HG03565 (cell line): ENCODE results near the gene SLC4A4.

Source experiments
- ATAC-seq: cut with Tn5 transposase; IDR thresholded peaks from one replicate; pipeline ENCODE4 v1.9.1; 2021; ENCODE audit warnings: mild to moderate bottlenecking, moderate library complexity; ENCODE audit not compliant: unreplicated experiment

The SLC4A4 gene

DNA sequence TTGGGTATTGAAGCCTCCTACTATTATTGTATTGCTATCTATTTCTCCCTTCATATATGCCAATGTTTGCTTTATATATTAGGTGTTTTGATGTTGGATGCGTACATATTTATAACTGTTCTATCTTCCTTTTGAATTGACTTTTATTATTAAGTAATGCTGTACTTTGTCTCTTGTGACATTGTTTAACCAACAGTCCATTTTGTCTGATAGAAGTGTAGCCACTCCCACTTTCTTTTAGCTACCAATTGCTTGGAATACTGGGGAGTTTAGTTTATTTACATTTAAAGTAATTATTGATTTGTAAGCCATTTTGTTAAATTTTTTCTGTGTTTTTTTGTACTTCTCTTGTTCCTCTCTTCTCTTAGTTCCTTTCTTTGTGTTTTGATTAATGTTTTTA, 249.2 kb downstream of the SLC4A4 start:
- no peak for ATAC-seq

DNA sequence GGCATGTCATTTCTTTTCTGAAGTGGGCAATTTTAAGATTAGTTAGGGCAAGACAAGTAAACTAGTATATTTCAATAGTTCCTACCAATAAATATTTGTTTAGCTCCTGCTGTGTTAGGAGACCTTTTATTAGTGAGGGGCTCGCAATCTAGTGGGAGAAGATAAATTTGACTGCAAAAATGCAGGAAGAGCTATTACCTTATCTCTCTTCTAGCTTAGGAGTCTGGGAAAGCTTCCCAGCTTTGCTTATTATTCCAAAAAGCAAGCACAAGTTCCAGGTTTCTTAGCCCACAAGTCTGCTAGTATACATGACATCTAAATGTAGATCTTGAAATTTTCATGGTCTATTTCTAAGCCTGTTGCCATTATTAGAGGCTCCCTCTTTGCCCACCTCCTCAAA, 254.0 kb downstream of the SLC4A4 start:
- ATAC-seq: no peak

DNA sequence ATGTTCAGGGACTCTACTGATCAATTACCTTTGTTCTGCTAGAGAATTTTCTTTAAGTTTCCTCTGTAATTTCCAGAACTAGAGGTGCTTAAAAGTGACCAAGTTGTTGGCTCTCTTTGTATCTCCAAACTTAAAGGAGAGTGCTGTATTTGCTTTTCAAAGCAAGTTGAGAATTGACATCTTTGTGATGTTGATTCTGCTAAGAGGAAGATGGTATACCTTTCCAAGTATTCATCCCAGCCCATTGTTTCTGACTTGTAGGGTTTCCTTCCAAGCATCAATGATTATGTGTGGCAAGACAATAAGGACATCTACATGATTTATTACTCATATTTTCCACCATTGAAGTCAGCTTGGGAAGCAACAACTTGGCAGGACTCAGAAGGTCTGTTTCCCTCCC, 254.5 kb downstream of the SLC4A4 start:
- no peak for ATAC-seq

DNA sequence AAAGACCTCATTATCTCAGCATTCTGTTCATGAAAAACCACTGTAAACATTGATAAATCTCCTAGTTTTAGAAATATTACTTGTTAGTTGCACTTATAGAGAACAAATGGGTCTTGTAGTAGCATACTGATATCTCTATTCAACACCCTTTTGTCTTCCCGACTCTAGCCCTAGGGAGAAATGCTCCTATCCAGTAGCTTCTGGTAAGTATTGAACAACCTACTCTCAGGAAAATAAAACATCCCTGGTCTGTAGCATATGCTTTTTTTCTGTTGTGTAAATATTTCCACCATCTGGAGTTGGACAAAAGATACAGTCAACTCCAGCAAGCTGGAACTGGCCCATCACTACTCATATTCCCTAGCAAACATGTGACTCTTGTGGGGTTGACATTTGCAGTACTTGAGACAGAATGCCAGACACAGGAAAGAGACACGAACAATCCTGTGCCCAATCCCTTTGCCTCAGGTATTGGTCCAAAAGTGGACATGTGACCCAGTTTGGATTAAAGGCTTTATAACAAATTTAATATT, 256.8 kb downstream of the SLC4A4 start:
- no peak for ATAC-seq

DNA sequence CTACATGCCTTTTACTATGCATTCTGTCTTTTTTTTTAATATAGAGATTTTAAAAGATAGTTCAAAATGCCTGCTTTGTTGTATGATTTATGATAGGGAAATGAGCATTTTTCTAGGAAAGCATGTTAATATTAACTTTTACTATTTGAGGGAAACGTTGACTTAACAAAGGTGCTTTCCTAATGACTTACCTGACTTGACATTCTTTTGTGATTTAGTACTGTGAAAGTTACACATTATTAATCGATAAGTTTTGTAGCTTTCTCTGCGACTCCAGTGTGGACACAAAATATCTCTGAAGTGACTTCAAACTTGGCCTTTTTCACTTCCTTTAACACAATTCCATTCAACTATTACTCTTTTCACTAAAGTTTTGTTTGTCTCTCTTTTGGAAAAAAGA, 260.8 kb downstream of the SLC4A4 start:
- no peak for ATAC-seq

DNA sequence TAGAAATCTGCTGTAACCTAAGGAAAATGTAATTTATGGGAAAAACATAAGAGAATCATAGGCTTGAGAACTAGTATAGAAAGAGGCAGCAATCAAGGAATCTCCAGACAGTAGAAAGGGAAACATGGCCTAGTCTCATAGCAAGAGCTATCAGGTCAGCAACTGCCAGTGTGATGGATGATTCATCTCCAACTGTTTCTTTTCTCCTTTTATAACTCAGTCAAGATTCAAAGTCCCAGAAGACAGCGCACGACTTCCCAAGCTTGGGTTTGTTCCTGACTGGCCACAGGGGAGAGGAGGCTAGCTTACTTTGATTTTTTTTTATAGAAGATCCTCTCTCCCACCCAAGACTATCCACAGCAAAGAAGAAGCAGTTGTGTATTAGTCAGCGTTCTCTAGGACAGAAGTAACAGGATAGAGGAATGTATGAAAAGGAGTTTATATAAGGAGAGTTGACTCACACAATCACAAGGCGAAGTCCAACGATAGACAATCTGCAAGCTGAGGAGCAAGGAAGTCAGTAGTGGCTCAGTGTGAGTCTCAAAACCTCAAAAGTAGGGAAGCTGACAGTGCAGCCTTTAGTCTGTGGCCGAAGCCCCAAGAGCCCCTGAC, 263.6 kb downstream of the SLC4A4 start:
- no peak for ATAC-seq

DNA sequence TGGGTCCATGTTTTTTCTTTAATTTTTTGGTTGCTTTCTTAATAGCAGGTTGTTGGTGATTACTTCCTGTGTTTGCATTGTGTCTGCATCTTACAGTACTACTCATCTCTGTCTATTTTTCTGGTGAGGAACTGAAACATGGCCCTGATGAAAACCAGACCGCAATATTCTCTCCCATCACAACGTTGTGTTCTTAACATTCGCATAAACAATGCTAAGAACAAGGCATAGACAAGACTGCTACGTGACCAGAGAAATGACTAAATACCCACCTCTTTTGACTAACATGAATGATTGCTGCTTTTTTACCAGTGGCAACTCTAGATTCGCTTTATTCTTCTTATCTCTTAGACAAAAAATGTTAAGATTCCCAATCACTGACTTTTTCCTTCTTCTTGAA, 266.0 kb downstream of the SLC4A4 start:
- ATAC-seq: peak; percentile 99

DNA sequence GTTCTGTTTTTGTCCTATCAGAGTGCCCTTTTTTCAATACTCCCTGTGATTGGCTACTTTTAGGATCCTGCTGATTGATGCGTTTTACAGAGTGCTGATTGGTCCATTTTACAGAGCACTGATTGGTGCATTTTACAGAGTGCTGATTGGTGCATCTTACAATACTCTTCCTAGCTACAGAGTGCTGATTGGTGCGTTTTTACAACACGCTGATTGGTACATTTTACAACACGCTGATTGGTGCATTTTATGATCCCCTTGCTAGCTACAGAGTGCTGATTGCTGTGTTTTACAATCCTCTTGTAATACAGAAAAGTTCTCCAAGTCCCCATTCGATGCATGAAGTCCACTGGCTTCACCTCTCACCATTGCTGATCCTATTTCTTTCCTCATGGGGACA, 268.3 kb downstream of the SLC4A4 start:
- ATAC-seq: no peak

DNA sequence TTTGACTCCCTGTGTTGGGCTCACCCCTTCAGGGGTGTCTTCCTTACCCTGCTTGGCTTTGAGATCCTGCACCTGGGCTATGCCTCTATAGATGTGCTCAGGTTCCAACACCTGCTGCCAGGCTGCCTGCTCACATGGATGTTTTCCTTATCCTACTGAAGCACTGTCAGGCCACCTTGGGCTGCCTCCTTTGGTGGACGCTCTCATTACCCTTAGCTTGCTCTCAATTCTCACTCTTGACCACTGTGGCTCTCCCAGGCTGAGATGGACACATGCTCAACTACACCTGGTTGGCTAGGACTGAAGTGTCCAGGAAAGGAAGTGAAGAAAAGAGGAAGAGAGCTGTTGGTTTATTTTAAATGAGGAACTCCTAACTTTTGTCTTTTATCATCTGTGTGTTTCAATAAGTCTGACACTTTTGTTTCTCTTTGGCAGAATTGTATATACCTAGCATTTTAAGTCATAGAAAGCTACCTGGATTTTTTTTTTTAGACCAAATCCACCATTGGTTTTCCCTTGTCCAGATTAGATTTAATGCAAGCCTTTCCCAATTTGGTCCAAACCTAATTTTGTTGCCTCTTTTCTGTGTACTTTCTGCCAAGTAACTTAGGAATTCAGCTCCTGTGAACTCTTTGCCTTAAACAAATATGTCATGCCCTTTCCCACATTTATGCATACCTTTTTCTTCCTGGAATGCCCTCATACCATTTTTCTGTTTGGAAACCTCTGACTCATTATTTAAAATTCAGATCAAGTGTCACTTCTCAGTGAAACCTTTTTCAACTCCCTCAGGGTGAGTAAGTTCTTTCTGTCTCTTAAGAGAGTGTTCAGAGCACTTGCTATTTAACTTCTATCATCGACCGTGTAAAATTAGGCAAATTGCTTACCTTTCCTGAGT, 269.2 kb downstream of the SLC4A4 start:
- ATAC-seq: no peak

DNA sequence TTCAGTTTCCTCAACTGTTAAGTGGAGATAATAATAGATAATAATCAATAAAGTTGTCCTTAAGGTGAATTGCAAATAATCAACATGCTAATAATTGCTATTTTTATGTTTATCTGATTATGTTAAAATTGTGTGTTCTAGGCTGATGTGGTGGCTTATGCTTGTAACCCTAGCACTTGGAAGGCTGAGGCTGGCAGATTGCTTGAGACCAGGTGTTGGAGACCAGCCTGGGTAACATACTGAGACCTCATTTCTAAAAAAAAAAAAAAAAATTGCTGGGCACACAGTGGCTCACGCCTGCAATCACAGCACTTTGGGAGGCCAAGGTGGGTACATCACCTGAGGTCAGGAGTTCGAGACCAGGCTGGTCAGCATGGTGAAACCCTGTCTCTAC, 269.9 kb downstream of the SLC4A4 start:
- no peak for ATAC-seq

DNA sequence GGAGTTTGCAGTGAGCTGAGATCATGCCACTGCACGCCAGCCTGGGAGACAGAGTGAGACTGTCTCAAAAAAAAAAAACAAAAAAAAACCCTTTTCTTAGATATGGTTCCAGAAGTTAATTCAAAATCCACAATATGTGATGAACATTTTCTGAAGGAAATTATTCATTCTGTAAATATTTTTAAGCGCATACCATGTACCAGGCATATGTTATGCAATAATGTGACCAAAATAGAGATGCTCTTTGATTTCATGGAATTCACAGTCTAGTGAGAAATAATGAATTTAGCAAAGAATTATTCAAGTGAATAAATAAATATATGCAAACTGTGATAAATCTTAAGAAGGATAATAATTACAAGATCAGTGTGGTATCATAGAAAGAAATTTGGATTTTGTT, 270.3 kb downstream of the SLC4A4 start:
- ATAC-seq: no peak

DNA sequence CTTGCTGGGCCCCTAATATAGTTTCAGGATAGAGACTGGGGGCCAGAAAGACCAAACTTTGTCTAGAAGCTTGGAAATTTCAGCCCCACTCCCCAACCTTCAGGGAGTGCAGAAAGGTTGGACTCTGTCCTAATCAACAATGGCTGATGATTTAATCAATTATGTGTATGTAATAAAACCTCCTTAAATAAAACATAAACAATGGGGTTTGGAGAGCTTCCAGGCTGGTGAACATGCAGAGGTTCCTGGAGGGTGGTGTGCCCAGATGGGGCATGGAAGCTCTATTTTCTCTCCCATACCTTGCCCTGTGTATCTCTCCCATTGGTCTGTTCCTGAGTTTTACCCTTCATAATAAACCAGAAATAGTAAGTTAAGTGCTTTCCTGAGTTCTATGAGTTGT, 270.8 kb downstream of the SLC4A4 start:
- no peak for ATAC-seq

DNA sequence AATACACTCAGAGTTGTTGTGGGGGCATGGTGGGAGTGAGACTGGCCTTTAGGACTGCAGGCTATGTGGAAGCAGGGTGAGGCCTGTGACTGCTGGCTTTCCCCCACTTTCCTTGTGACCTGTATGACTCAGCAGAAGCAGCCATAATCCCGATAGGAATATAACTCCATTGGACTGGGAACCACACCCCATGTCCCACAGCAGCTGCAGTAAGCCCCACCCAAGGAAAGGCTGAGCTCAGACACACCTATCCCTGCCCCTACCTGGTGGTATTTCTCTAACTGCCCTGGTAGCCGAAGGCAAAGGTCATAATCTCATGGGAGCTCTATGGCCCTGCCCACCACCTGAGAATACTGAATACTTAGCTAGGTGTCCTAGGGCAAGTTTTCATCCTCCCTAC, 275.8 kb downstream of the SLC4A4 start:
- ATAC-seq: no peak

DNA sequence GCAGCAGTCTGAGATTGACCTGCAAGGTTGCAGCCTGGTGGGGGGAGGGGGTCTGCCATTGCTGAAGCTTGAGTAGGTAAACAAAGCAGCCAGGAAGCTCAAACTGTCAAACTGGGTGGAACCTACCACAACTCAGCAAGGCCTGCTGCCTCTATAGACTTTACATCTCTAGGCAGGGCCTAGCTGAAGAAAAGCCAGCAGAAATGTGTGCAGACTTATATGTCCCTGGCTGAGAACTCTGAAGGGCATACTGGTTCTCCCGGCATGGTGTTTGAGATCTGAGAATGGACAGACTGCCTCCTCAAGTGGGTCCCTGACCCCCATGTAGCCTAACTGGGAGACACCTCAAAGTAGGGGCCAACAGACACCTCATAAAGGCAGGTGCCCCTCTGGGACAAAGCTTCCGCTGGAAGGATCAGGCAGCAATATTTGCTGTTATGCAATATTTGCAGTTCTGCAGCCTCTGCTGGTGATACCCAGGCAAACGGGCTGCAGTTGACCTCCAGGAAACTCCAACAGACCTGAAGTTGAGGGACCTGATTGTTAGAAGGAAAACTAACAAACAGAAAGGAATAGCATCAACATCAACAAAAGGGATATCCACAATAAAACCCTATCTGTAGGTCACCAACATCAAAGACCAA, 277.5 kb downstream of the SLC4A4 start:
- ATAC-seq: no peak
